Vagina (tissue), 2 donors: ENCODE results near the gene EYS. TPM values are rescaled to one million over a fixed set of nuclear protein-coding genes. Genes with fewer than 3 reads are reported as not detected.

Experiments used
- DNase-seq, 2 donors: peaks; one replicate each; pipeline ENCODE4 v3.0.0-alpha.2; 2017; ENCODE audit errors: extremely low spot score in 2 of 2
- H3K27ac ChIP-seq: fragments of 200-600 bp; sonication (generic); one replicate; pipeline ENCODE4 v1.5.1; 2019
- H3K27me3 ChIP-seq: fragments of 200-600 bp; sonication (generic); one replicate; pipeline ENCODE4 v1.5.1; 2019
- H3K36me3 ChIP-seq, 2 donors: fragments of 200-600 bp; sonication (generic); one replicate each; pipeline ENCODE4 v1.5.1; 2017 to 2019
- H3K4me1 ChIP-seq: fragments of 200-600 bp; sonication (generic); one replicate; pipeline ENCODE4 v1.5.1; 2019
- H3K4me3 ChIP-seq, 2 donors: fragments of 200-600 bp; sonication (generic); 1 replicate in 1 of 2; 2 replicates in 1 of 2; pipeline ENCODE4 v1.5.1; 2016 to 2019
- H3K9me3 ChIP-seq: fragments of 200-600 bp; sonication (generic); one replicate; pipeline ENCODE4 v1.5.1; 2019
- POLR2A ChIP-seq, 2 donors: fragments of 450-650 bp; IDR thresholded peaks; one replicate each; pipeline ENCODE4 v1.6.1; 2017; ENCODE audit warnings: antibody characterized with exemption in 2 of 2, mild to moderate bottlenecking in 2 of 2, moderate library complexity in 2 of 2
- POLR2AphosphoS5 ChIP-seq, 2 donors: sonication (generic); formaldehyde crosslinking; IDR thresholded peaks; one replicate each; pipeline ENCODE4 v1.9.0; 2017; ENCODE audit warnings: antibody characterized with exemption in 2 of 2, mild to moderate bottlenecking in 2 of 2, low read depth in 1 of 2; ENCODE audit not compliant: insufficient read depth in 1 of 2
- intact Hi-C: fragments of 100-400 bp; cut with DNase I; formaldehyde crosslinking; loops from one replicate; pipeline ENCODE4 v1.15.1; 2023
- total RNA-seq: library from RNA; depleted of rRNA; stranded (reverse); fragments of >200 nt; gene quantifications from one replicate; pipeline ENCODE4 v1.2.3, GENCODE V29; 2016
- TF ChIP-seq, protein P1 (sequence below), 3 experiments: fragments of 450-650 bp in 2 of 3; fragments of 200-600 bp in 1 of 3; sonication (generic) in 1 of 3; IDR thresholded peaks; one replicate each; pipeline ENCODE4 v1.5.1; 2017 to 2019; ENCODE audit warnings: antibody characterized with exemption in 3 of 3, mild to moderate bottlenecking in 2 of 3, moderate library complexity in 2 of 3

Gene EYS
- total RNA-seq, 1 donor from 2014 or later, result not detected

DNA sequence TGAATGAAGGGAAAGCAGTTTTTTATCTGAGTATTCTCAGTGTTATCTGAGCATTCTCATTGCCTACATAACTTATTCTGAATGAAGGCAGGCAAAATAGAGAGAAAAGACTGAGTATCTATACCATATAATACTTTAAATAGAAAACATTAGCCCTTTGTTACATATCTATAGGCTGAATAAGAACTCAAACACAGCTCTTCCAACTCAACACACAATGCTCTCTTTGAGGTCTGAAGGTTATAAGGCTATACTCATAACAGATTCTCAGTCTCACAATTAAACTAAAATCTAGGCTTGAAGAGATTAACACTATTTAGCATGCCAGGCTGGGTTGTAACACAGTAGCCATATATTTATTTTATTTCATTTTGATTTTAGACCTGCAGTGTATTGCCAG lies 56.9 kb downstream of the EYS start:
- DNase-seq, result no peak
- TF ChIP-seq, protein P1, sequence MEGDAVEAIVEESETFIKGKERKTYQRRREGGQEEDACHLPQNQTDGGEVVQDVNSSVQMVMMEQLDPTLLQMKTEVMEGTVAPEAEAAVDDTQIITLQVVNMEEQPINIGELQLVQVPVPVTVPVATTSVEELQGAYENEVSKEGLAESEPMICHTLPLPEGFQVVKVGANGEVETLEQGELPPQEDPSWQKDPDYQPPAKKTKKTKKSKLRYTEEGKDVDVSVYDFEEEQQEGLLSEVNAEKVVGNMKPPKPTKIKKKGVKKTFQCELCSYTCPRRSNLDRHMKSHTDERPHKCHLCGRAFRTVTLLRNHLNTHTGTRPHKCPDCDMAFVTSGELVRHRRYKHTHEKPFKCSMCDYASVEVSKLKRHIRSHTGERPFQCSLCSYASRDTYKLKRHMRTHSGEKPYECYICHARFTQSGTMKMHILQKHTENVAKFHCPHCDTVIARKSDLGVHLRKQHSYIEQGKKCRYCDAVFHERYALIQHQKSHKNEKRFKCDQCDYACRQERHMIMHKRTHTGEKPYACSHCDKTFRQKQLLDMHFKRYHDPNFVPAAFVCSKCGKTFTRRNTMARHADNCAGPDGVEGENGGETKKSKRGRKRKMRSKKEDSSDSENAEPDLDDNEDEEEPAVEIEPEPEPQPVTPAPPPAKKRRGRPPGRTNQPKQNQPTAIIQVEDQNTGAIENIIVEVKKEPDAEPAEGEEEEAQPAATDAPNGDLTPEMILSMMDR (IDR thresholded peaks at IDR 0.05), result no peak
- TF ChIP-seq POLR2A (IDR thresholded peaks at IDR 0.05) (no peak), POLR2AphosphoS5 (IDR thresholded peaks at IDR 0.05; ENCODE audit: insufficient read depth in 1 of 2, low read depth in 1 of 2) (no peak)
- intact Hi-C loops, result no loop called here
- Histone ChIP-seq H3K36me3 (no peaks in the 10 kb centered on the region), H3K4me1 (no peaks in the 10 kb centered on the region), H3K27ac (no peak overlapping the region), H3K4me3 (no peak overlapping the region), H3K9me3 (no peaks in the 10 kb centered on the region), H3K27me3 (no peaks in the 10 kb centered on the region)

DNA sequence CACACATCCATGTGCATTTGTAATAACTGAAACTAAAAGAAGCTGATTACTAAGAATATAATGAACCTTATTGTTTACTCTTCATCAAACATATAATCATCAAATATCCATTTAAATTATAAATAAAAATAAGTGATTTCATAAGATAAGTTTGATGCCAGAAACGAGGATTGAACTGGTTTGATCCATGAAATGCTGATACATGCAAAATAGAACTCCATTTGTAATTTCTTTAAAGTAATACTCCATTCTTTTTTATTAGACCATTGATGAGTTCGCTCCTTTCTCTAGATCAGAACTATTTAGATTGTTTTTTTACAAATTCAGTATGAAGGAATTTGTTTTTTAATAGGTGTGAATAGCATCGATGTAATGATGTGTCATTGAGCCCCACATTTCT lies 57.6 kb downstream of the EYS start:
- intact Hi-C loops, result no loop called here
- TF ChIP-seq, protein P1 (IDR thresholded peaks at IDR 0.05), result no peak
- TF ChIP-seq POLR2AphosphoS5 (IDR thresholded peaks at IDR 0.05; ENCODE audit: insufficient read depth in 1 of 2, low read depth in 1 of 2), result no peak
- TF ChIP-seq POLR2A (IDR thresholded peaks at IDR 0.05), result no peak
- H3K27ac ChIP-seq, result no peak overlapping the region
- no peaks in the 10 kb centered on the region for H3K27me3 ChIP-seq
- DNase-seq, result no peak
- H3K9me3 ChIP-seq, result no peaks in the 10 kb centered on the region
- no peak overlapping the region for H3K4me3 ChIP-seq
- no peaks in the 10 kb centered on the region for H3K36me3 ChIP-seq
- H3K4me1 ChIP-seq, result no peaks in the 10 kb centered on the region

DNA sequence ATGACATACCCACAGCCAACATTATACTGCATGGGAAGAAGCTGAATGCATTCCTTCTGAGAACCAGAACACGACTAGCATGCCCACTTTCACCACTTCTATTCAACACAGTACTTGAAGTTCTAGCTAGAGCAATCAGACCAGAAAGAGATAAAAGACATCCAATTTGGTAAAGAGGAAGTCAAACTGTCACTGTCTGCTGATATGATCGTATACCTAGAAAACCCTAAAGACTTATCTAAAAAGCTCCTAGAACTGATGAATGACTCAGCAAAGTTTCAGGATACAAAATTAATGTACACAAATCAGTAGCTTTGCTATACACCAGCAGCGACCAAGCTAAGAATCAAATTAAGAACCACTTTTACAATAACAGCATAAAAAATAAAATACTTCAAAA lies 60.5 kb downstream of the EYS start:
- Histone ChIP-seq H3K27ac (no peak overlapping the region), H3K27me3 (no peaks in the 10 kb centered on the region), H3K4me1 (no peaks in the 10 kb centered on the region), H3K4me3 (no peak overlapping the region), H3K36me3 (no peaks in the 10 kb centered on the region), H3K9me3 (no peaks in the 10 kb centered on the region)
- TF ChIP-seq, protein P1 (IDR thresholded peaks at IDR 0.05), result no peak
- TF ChIP-seq POLR2AphosphoS5 (IDR thresholded peaks at IDR 0.05; ENCODE audit: insufficient read depth in 1 of 2, low read depth in 1 of 2) (no peak), POLR2A (IDR thresholded peaks at IDR 0.05) (no peak)
- intact Hi-C loops, result no loop called here
- no peak for DNase-seq

DNA sequence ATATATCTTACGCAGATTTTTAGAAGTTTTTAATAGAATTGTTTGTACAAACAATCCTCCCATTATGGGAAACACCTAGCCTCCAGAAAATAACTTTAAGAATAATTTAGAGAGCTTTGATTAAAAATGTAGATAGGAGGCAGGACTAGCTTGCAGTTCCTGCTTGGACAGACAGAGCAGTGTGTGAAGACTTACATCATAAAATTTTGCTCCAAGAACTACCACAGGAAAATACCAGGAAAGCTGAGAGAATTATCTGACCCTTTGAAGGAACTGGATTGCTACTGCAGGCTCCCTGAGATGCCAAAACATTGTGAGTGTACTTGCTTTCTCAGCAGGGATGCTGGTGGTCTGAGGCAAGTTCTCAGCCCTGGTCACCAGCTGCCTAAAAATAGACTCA lies 64.2 kb downstream of the EYS start:
- intact Hi-C loops, result no loop called here

DNA sequence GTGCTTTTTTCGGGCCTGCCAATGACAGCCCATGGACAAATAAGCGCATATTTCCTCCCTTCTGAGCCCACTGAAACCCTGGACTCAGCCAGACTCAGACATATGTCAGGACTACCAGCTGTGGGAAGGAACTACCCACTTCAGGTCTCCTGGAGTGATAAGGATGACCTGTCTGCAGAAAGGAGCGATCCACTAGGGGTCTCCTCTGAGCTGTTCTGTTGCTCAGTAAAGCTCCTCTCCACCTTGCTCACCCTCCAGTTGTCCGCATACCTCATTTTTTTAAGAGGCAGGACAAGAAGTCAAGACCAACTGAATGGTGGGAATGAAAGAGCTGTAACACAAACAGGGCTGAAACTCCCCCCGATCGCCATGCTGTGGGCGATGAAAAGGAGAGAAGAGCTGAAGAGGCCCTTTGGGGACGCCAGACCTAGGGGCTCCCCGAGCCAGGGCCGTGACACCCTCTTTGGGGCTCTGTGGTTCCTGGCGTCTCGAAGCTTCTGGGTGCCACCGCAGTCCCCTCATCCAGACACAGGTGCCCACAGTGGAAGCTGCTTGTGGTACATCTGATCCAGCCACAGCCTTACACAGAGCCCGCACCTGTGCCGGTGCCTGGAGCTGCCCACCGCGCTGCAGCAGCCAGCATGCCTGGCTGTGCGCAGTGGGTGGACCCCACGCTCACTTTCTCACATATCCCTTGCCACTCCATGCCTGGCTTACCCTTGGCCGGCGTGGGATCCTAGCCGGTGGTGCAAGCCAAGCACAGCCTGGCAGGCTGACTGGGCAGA lies 68.8 kb downstream of the EYS start:
- no peaks in the 10 kb centered on the region for H3K9me3 ChIP-seq
- H3K27me3 ChIP-seq, result no peaks in the 10 kb centered on the region
- intact Hi-C loops, result no loop called here
- H3K4me3 ChIP-seq, result no peak overlapping the region
- H3K36me3 ChIP-seq, result no peaks in the 10 kb centered on the region
- TF ChIP-seq, protein P1 (IDR thresholded peaks at IDR 0.05), result no peak
- TF ChIP-seq POLR2A (IDR thresholded peaks at IDR 0.05) (no peak), POLR2AphosphoS5 (IDR thresholded peaks at IDR 0.05; ENCODE audit: insufficient read depth in 1 of 2, low read depth in 1 of 2) (no peak)
- DNase-seq, result no peak
- no peak overlapping the region for H3K27ac ChIP-seq
- no peaks in the 10 kb centered on the region for H3K4me1 ChIP-seq

More for the DNA sequence above, 64.2 kb downstream of the EYS start:
- Histone ChIP-seq H3K4me3 (no peak overlapping the region), H3K27ac (no peak overlapping the region), H3K9me3 (no peaks in the 10 kb centered on the region), H3K36me3 (no peaks in the 10 kb centered on the region), H3K27me3 (no peaks in the 10 kb centered on the region), H3K4me1 (no peaks in the 10 kb centered on the region)
- TF ChIP-seq POLR2A (IDR thresholded peaks at IDR 0.05) (no peak), POLR2AphosphoS5 (IDR thresholded peaks at IDR 0.05; ENCODE audit: insufficient read depth in 1 of 2, low read depth in 1 of 2) (no peak)
- TF ChIP-seq, protein P1 (IDR thresholded peaks at IDR 0.05), result no peak
- no peak for DNase-seq
